Upper lobe of right lung (tissue), 1 donor: ENCODE measurements around the gene WNK2. TPM values are rescaled to one million over a fixed set of nuclear protein-coding genes. Genes with fewer than 3 reads are reported as not detected.
"Not testable (repeated sequence)": the region's sequence is repeated elsewhere in the genome, so short reads cannot be mapped to it uniquely, and the experiment has no call there.

Source experiments
- ATAC-seq: fragments of 200-7000 bp; cut with Tn5 transposase; one replicate; pipeline ENCODE4 v1.9.1; 2020; ENCODE audit warnings: mild to moderate bottlenecking, moderate library complexity
- DNase-seq: peaks from one replicate; pipeline ENCODE4 v3.0.0-alpha.2; 2020
- H3K27ac ChIP-seq: fragments of 200-600 bp; one replicate; pipeline ENCODE4 v1.8.0; 2022
- H3K27me3 ChIP-seq: fragments of 200-600 bp; one replicate; pipeline ENCODE4 v1.8.0; 2022; ENCODE audit warnings: mild to moderate bottlenecking
- H3K36me3 ChIP-seq: fragments of 200-600 bp; one replicate; pipeline ENCODE4 v1.8.0; 2022
- H3K4me1 ChIP-seq: fragments of 200-600 bp; one replicate; pipeline ENCODE4 v1.8.0; 2022
- H3K4me3 ChIP-seq: fragments of 200-600 bp; one replicate; pipeline ENCODE4 v1.8.0; 2022; ENCODE audit warnings: mild to moderate bottlenecking
- H3K9me3 ChIP-seq: fragments of 200-600 bp; one replicate; pipeline ENCODE4 v1.8.0; 2022
- intact Hi-C: fragments of 100-400 bp; cut with DNase I; formaldehyde crosslinking; loops from one replicate; pipeline ENCODE4 v1.11.0; 2022
- total RNA-seq: library from RNA; stranded (reverse); fragmentation: NEBNext Ultra II Directional; extraction: Animal tissue kit (Norgen Biotek cat#: 25700); gene quantifications from one replicate; pipeline ENCODE4 v1.2.1, GENCODE V29; 2021
- TF ChIP-seq, protein P1 (sequence below): fragments of 200-600 bp; IDR thresholded peaks from one replicate; pipeline ENCODE4 v1.8.0; 2022; ENCODE audit warnings: antibody characterized with exemption
- donor health status: DM: no; HTN: yes; CAD: no; lungs with severe emphysema.

Gene WNK2
- total RNA-seq, 1 donor from 2014 or later, result 0.35 TPM

DNA sequence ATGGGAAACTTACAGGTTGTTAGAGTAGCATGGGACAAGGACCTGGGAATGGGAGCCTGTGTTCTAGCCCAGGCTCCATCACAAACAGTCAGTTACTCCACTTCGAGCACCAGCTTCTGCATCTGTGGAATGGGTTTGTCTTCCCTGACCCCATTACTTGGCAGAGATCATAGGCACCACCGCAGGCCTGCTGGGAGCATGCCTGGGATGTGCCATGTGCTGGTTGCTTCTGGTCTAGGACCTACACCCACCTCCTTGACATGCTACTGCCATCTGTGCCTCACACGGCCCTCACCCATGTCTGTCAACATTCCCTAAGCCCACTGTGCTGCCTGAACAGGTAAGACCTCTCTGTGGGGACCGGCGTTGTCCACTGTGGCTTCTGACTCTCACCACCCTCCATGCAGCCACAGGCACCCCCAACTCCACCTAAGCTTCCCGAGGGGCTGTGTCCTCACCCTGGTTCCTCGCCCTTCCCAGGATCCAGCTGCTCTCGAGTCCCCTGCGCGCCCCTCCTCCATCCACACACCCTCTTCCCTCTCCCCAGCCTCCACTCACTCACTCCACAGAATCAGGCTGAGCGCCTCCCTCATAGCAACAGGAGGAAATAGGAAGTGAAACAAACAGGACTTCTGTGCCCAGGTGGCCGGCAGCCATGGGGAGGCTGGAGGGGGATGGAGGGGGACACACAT, 181.6 kb downstream of the WNK2 start:
- TF ChIP-seq, protein P1, sequence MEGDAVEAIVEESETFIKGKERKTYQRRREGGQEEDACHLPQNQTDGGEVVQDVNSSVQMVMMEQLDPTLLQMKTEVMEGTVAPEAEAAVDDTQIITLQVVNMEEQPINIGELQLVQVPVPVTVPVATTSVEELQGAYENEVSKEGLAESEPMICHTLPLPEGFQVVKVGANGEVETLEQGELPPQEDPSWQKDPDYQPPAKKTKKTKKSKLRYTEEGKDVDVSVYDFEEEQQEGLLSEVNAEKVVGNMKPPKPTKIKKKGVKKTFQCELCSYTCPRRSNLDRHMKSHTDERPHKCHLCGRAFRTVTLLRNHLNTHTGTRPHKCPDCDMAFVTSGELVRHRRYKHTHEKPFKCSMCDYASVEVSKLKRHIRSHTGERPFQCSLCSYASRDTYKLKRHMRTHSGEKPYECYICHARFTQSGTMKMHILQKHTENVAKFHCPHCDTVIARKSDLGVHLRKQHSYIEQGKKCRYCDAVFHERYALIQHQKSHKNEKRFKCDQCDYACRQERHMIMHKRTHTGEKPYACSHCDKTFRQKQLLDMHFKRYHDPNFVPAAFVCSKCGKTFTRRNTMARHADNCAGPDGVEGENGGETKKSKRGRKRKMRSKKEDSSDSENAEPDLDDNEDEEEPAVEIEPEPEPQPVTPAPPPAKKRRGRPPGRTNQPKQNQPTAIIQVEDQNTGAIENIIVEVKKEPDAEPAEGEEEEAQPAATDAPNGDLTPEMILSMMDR, result no peak
- H3K27me3 ChIP-seq, result no peaks in the 10 kb centered on the region
- no peaks in the 10 kb centered on the region for H3K36me3 ChIP-seq
- H3K4me3 ChIP-seq, result no peak overlapping the region
- DNase-seq (no peak), ATAC-seq (peak; percentile 13)
- intact Hi-C loops, result no loop called here
- peaks cover 12% of the 10 kb centered on the region for H3K9me3 ChIP-seq
- no peak overlapping the region for H3K27ac ChIP-seq
- no peaks in the 10 kb centered on the region for H3K4me1 ChIP-seq

DNA sequence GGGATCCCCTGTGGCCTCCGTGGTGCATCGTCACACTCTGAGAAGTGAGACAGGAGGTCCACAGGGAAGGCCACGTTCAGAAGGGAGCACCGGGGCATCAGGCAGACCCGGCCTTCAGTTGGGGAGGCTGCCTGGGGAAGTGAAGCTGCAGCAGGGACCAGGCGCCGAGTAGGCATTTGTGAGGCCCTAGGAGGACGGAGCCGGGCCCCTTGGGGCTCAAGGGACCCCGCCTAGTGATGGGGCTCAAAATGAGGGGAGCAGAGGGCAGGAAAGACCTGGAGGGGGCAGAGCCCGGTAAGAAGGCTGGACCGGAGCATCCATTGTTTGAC, 182.1 kb downstream of the WNK2 start:
- ATAC-seq, result peak; percentile 23
- H3K4me1 ChIP-seq, result no peaks in the 10 kb centered on the region
- no peak overlapping the region for H3K4me3 ChIP-seq
- H3K27ac ChIP-seq, result no peak overlapping the region
- DNase-seq, result no peak
- no peaks in the 10 kb centered on the region for H3K36me3 ChIP-seq
- TF ChIP-seq, protein P1, result no peak
- H3K9me3 ChIP-seq, result peaks cover 12% of the 10 kb centered on the region
- H3K27me3 ChIP-seq, result no peaks in the 10 kb centered on the region
- intact Hi-C loops, result no loop called here

DNA sequence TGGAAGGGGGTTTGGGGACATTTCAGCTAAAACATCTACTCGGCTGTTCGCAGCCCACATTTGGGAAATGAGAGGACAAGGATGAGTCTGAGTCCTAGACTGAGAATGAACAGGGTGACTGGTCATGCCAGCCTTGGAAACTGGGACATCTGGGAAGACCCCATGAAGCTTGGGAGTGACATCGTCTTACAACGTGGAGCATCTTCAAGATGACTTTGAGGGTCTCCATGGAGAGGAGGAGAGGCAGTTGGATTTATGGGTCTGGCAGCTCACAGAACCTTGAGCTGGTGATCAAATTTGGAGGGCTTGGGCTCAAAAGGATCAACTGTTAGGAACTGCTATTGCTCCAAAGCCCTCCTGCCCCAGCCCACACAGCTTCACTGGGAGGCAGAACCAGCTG, 182.5 kb downstream of the WNK2 start:
- H3K27ac ChIP-seq, H3K36me3 ChIP-seq, ATAC-seq, H3K4me1 ChIP-seq, DNase-seq, H3K27me3 ChIP-seq, H3K4me3 ChIP-seq, intact Hi-C loops: not testable (repeated sequence)
- H3K9me3 ChIP-seq, result peaks cover 10% of the 10 kb centered on the region

DNA sequence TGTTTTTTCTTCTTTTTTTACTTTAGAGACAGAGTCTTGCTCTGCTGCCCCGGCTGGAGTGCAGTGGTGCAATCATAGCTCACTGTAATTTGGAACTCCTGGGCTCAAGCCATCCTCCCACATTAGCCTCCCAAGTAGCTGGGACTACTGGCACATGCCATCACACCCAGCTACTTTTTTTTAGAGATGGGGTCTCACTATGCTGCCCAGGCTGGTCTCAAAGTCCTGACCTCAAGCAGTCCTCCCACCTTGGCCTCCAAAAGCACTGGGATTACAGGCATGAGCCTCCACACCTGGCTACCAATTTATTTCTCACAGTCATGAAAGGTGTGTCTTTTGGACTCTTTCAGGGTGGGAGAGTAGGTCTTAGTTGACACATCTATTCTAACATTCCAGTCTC, 184.5 kb downstream of the WNK2 start:
- no peak overlapping the region for H3K4me3 ChIP-seq
- intact Hi-C loops, result no loop called here
- no peaks in the 10 kb centered on the region for H3K9me3 ChIP-seq
- TF ChIP-seq, protein P1, result no peak
- no peaks in the 10 kb centered on the region for H3K4me1 ChIP-seq
- DNase-seq (no peak), ATAC-seq (no peak)
- H3K27me3 ChIP-seq, result no peaks in the 10 kb centered on the region
- no peaks in the 10 kb centered on the region for H3K36me3 ChIP-seq
- H3K27ac ChIP-seq, result no peak overlapping the region

DNA sequence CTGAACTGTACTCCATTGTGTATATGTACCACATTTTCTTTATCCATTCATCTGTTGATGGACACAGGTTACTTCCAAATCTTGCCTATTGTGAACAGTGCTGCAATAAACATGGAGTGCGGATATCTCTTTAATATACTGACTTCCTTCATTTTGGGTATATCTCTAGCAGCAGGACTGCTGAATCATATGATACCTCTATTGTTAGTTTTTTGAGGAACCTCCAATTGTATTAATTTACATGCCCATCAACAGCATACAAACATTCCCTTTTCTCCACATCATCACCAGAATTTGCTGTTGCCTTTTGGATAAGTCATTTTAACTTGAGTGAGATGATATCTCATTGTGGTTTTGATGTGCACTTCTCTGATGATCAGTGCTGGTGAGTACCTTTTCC, 185.7 kb downstream of the WNK2 start:
- intact Hi-C loops, result no loop called here
- no peak for DNase-seq
- no peaks in the 10 kb centered on the region for H3K4me1 ChIP-seq
- H3K27ac ChIP-seq, result no peak overlapping the region
- no peak overlapping the region for H3K4me3 ChIP-seq
- no peaks in the 10 kb centered on the region for H3K9me3 ChIP-seq
- no peaks in the 10 kb centered on the region for H3K27me3 ChIP-seq
- no peaks in the 10 kb centered on the region for H3K36me3 ChIP-seq
- ATAC-seq, result no peak
- TF ChIP-seq, protein P1, result no peak

Other genes starting within 250 kb of the WNK2 start
- 21.6 TPM for gene FGD3, start 236.6 kb upstream of the WNK2 start, total RNA-seq
- 4.8 TPM for gene SUSD3, start 125.4 kb upstream of the WNK2 start, total RNA-seq
- gene CARD19, start 87.9 kb upstream of the WNK2 start, total RNA-seq, result 31.8 TPM
- 53.2 TPM for gene NINJ1, start 49.9 kb upstream of the WNK2 start, total RNA-seq